Subcutaneous adipose tissue (tissue), 4 donors: ENCODE measurements around the gene STN1. TPM values are rescaled to one million over a fixed set of nuclear protein-coding genes. Genes with fewer than 3 reads are reported as not detected.

Experiments used
- CTCF ChIP-seq: fragments of 450-650 bp; IDR thresholded peaks from one replicate; pipeline ENCODE4 v1.5.1; 2016; ENCODE audit warnings: low read depth, mild to moderate bottlenecking, control low read depth, antibody characterized with exemption, moderate library complexity
- total RNA-seq, 4 donors: library from RNA; depleted of rRNA; stranded (reverse); fragments of >200 nt; gene quantifications; one replicate each; pipeline ENCODE4 v1.1.0, GENCODE V29; 2016

STN1 gene
- total RNA-seq, 4 donors from 2014 or later, result 16.6 to 28.4 (median 24.7) TPM

- TF ChIP-seq CTCF, result no peak
Observed at GRCh38 chr10:103879831-103880230, 38.2 kb downstream of the STN1 start.

GRCh38 chr10:103879409-103879808 lies 38.6 kb downstream of the STN1 start:
- TF ChIP-seq CTCF, result no peak

GRCh38 chr10:103877861-103878260 lies 40.1 kb downstream of the STN1 start:
- no peak for TF ChIP-seq CTCF

GRCh38 chr10:103876155-103876554 lies 41.8 kb downstream of the STN1 start:
- no peak for TF ChIP-seq CTCF

GRCh38 chr10:103874730-103875129 lies 43.3 kb downstream of the STN1 start:
- TF ChIP-seq CTCF, result no peak

GRCh38 chr10:103872137-103872931 lies 45.6 kb downstream of the STN1 start:
- TF ChIP-seq CTCF, result no peak

GRCh38 chr10:103871006-103871405 lies 47.0 kb downstream of the STN1 start:
- no peak for TF ChIP-seq CTCF
